DOHH2 (cell line): ENCODE measurements around the gene AXIN1.

Experiments
- CTCF ChIP-seq: fragments of 200-600 bp; sonication (generic); IDR thresholded peaks from one replicate; pipeline ENCODE4 v1.5.1; 2014; ENCODE audit warnings: antibody characterized with exemption, mild to moderate bottlenecking, low read depth, low read length; ENCODE audit not compliant: poor library complexity, severe bottlenecking
- EZH2phosphoT487 ChIP-seq: fragments of 200-600 bp; sonication (generic); IDR thresholded peaks from 2 replicates; pipeline ENCODE4 v1.6.1; 2017; ENCODE audit warnings: borderline replicate concordance, mild to moderate bottlenecking, antibody characterized with exemption, low read length, moderate library complexity, mixed read lengths

DNA sequence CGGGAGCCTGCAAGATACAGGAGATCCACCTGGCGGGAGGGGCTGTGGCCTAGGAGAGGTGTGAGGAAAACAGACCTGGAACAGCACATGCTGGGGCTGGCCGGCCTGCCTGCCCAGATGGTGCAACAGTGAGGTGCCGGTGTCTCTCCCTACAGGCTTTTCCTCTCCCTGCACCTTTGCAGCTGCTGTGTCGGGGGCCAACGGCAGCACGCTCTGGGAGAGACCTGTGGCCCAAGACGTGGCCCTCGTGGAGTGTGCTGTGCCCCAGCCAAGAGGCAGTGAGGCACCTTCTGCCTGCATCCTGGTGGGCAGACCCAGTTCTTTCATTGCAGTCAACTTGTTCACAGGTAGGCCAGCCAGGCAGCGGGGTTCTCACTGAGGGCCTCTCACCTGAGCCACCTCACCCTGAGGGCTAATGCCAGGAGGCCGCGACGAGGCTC lies 92.7 kb downstream of the AXIN1 start:
- TF ChIP-seq CTCF (no peak), EZH2phosphoT487 (no peak)
